OCI-LY1 (cell line): ENCODE results near the gene EXOC3L1.

Experiments
- H2AFZ ChIP-seq: fragments of 200-600 bp; sonication (generic), shearing (Covaris generic); 2 replicates; pipeline ENCODE4 v1.6.0; 2014; ENCODE audit warnings: antibody characterized with exemption, mild to moderate bottlenecking, low read length
- H3F3A ChIP-seq: fragments of 200-600 bp; sonication (generic), shearing (Covaris generic); 2 replicates; pipeline ENCODE4 v1.6.0; 2014; ENCODE audit warnings: mild to moderate bottlenecking, antibody characterized with exemption, low read length, moderate library complexity; ENCODE audit not compliant: insufficient read depth
- H3K27ac ChIP-seq: fragments of 200-600 bp; sonication (generic); 2 replicates; pipeline ENCODE4 v1.5.1; 2014; ENCODE audit warnings: low read length, mixed run types, mild to moderate bottlenecking, low read depth; ENCODE audit not compliant: poor library complexity, severe bottlenecking
- H3K27me3 ChIP-seq: fragments of 200-600 bp; sonication (generic); 2 replicates; pipeline ENCODE4 v1.6.0; 2014; ENCODE audit warnings: antibody characterized with exemption, mild to moderate bottlenecking, low read length, moderate library complexity; ENCODE audit not compliant: insufficient read depth
- H3K36me3 ChIP-seq: fragments of 200-600 bp; sonication (generic); 2 replicates; pipeline ENCODE4 v1.6.1; 2014; ENCODE audit warnings: mild to moderate bottlenecking, antibody characterized with exemption, low read length, moderate library complexity, mixed read lengths; ENCODE audit not compliant: insufficient read depth
- H3K4me1 ChIP-seq: fragments of 200-600 bp; sonication (generic); 2 replicates; pipeline ENCODE4 v1.5.1; 2014; ENCODE audit warnings: mild to moderate bottlenecking, low read length, moderate library complexity; ENCODE audit not compliant: insufficient read depth, severe bottlenecking
- H3K4me2 ChIP-seq: fragments of 200-600 bp; sonication (generic), shearing (Covaris generic); 2 replicates; pipeline ENCODE4 v1.6.1; 2014; ENCODE audit warnings: low read length
- H3K4me3 ChIP-seq: fragments of 200-600 bp; sonication (generic); 2 replicates; pipeline ENCODE4 v1.5.1; 2014; ENCODE audit warnings: low read length, low read depth, mild to moderate bottlenecking, mixed read lengths; ENCODE audit not compliant: poor library complexity, severe bottlenecking
- H3K79me2 ChIP-seq: fragments of 200-600 bp; shearing (Covaris generic); 2 replicates; pipeline ENCODE4 v1.6.1; 2016; ENCODE audit warnings: mixed run types, low read length, mixed read lengths; ENCODE audit not compliant: insufficient read depth
- H3K9ac ChIP-seq: fragments of 200-600 bp; sonication (generic), shearing (Covaris generic); 2 replicates; pipeline ENCODE4 v1.6.1; 2014; ENCODE audit warnings: mild to moderate bottlenecking, low read length, mixed read lengths
- H3K9me2 ChIP-seq: fragments of 200-600 bp; sonication (generic), shearing (Covaris generic); 2 replicates; pipeline ENCODE4 v1.6.1; 2014; ENCODE audit warnings: low read depth, mild to moderate bottlenecking, low read length, mixed read lengths
- H3K9me3 ChIP-seq: fragments of 200-600 bp; shearing (Covaris generic); 2 replicates; pipeline ENCODE4 v1.6.1; 2014; ENCODE audit warnings: low read length, mixed read lengths
- H4K20me1 ChIP-seq: fragments of 200-600 bp; sonication (generic), shearing (Covaris generic); 2 replicates; pipeline ENCODE4 v1.6.0; 2016; ENCODE audit warnings: mild to moderate bottlenecking, low read length; ENCODE audit not compliant: insufficient read depth
- CTCF ChIP-seq: fragments of 200-600 bp; sonication (generic), shearing (Covaris generic); IDR thresholded peaks from 2 replicates; pipeline ENCODE4 v1.5.1; 2017; ENCODE audit warnings: mild to moderate bottlenecking, antibody characterized with exemption, low read length, moderate library complexity, mixed read lengths
- EZH2 ChIP-seq: fragments of 200-600 bp; sonication (generic), shearing (Covaris generic); IDR thresholded peaks from 2 replicates; pipeline ENCODE4 v1.8.0; 2017; ENCODE audit warnings: borderline replicate concordance, mixed run types, mild to moderate bottlenecking, antibody characterized with exemption, low read length, moderate library complexity, mixed read lengths

EXOC3L1 gene

GRCh38 chr16:67156143-67156844, 33.6 kb downstream of the EXOC3L1 start:
- Histone ChIP-seq H2AFZ (no peak overlapping the region), H3K9me2 (no peaks in the 10 kb centered on the region), H3K27ac (no peak overlapping the region), H3K9me3 (no peaks in the 10 kb centered on the region), H3K27me3 (no peaks in the 10 kb centered on the region), H3F3A (no peaks in the 10 kb centered on the region), H3K9ac (no peak overlapping the region), H3K79me2 (no peaks in the 10 kb centered on the region), H3K36me3 (no peaks in the 10 kb centered on the region), H3K4me1 (peaks cover 20% of the 10 kb centered on the region), H3K4me3 (no peak overlapping the region), H4K20me1 (no peaks in the 10 kb centered on the region), H3K4me2 (no peak overlapping the region)
- TF ChIP-seq EZH2 (no peak), CTCF (0 out of 2 replicates have a peak, but pooled peaks have one; percentile 12)

GRCh38 chr16:67155295-67156142, 34.4 kb downstream of the EXOC3L1 start:
- no peaks in the 10 kb centered on the region for H3K79me2 ChIP-seq
- no peaks in the 10 kb centered on the region for H3K36me3 ChIP-seq
- no peaks in the 10 kb centered on the region for H3K9me2 ChIP-seq
- H3F3A ChIP-seq, result no peaks in the 10 kb centered on the region
- no peak overlapping the region; the same call in 1 of the 2 replicates for H3K4me2 ChIP-seq
- H3K9me3 ChIP-seq, result no peaks in the 10 kb centered on the region
- H4K20me1 ChIP-seq, result no peaks in the 10 kb centered on the region
- peaks cover 20% of the 10 kb centered on the region for H3K4me1 ChIP-seq
- no peak overlapping the region for H2AFZ ChIP-seq
- no peak overlapping the region for H3K9ac ChIP-seq
- H3K27me3 ChIP-seq, result no peaks in the 10 kb centered on the region
- no peak overlapping the region for H3K4me3 ChIP-seq
- TF ChIP-seq EZH2 (no peak), CTCF (peak; percentile 83)
- H3K27ac ChIP-seq, result no peak overlapping the region

- H3K4me2 ChIP-seq, result no peak overlapping the region; the same call in 1 of the 2 replicates
- no peak overlapping the region for H3K4me3 ChIP-seq
- H3K36me3 ChIP-seq, result no peaks in the 10 kb centered on the region; the same call in 1 of the 2 replicates
These were observed 35.2 kb downstream of the EXOC3L1 start for GRCh38 chr16:67154578-67155294.

More at GRCh38 chr16:67154578-67155294, 35.2 kb downstream of the EXOC3L1 start:
- Histone ChIP-seq H2AFZ (no peak overlapping the region), H3K4me1 (peaks cover 19% of the 10 kb centered on the region), H3K9me2 (no peaks in the 10 kb centered on the region), H3K9me3 (no peaks in the 10 kb centered on the region), H4K20me1 (no peaks in the 10 kb centered on the region), H3K79me2 (no peaks in the 10 kb centered on the region), H3F3A (no peaks in the 10 kb centered on the region), H3K9ac (no peak overlapping the region), H3K27me3 (no peaks in the 10 kb centered on the region), H3K27ac (no peak overlapping the region)
- TF ChIP-seq EZH2 (no peak), CTCF (no peak)
